WTC11 (cell line): ENCODE results near the gene ANKZF1. TPM values are rescaled to one million over a fixed set of nuclear protein-coding genes. Genes with fewer than 3 reads are reported as not detected.

Source experiments
- ATAC-seq: fragments of 200-7000 bp; cut with Tn5 transposase; 2 replicates; pipeline ENCODE4 v1.10.0; 2021; ENCODE audit warnings: mild to moderate bottlenecking, moderate library complexity
- CTCF ChIA-PET: fragments of 300-600 bp; sonication (Branson Sonifier 250); formaldehyde crosslinking; loops from one replicate; lab custom pipeline; 2021; ENCODE audit warnings: antibody characterized with exemption; lab: Charles Lee
- POLR2A ChIA-PET: fragments of 350-600 bp; sonication (Branson Sonifier 250); formaldehyde crosslinking; loops from one replicate; lab custom pipeline; 2021; ENCODE audit warnings: antibody characterized with exemption; lab: Charles Lee
- DNase-seq: peaks from one replicate; pipeline ENCODE4 v3.0.0; 2021; ENCODE audit warnings: low spot score
- H3K27ac Mint-ChIP-seq: 2 replicates; pipeline ENCODE4 v1.8.0; 2021; ENCODE audit warnings: mixed read lengths
- H3K27me3 Mint-ChIP-seq: 2 replicates; pipeline ENCODE4 v1.8.0; 2021; ENCODE audit warnings: low read depth, mild to moderate bottlenecking, moderate library complexity, mixed read lengths
- H3K36me3 Mint-ChIP-seq: 2 replicates; pipeline ENCODE4 v1.8.0; 2021; ENCODE audit warnings: mixed read lengths
- H3K4me1 Mint-ChIP-seq: 2 replicates; pipeline ENCODE4 v1.8.0; 2022; ENCODE audit warnings: mixed read lengths
- H3K4me3 Mint-ChIP-seq: 2 replicates; pipeline ENCODE4 v1.8.0; 2021; ENCODE audit warnings: mild to moderate bottlenecking, moderate library complexity, mixed read lengths
- H3K9me3 Mint-ChIP-seq: 2 replicates; pipeline ENCODE4 v1.8.0; 2021; ENCODE audit warnings: mixed read lengths
- CREB1 ChIP-seq: sonication (generic); formaldehyde crosslinking; IDR thresholded peaks from 2 replicates; pipeline ENCODE4 v1.8.0; 2023; ENCODE audit warnings: mild to moderate bottlenecking, missing genetic modification reagents
- ELF4 ChIP-seq: sonication (generic); formaldehyde crosslinking; IDR thresholded peaks from 2 replicates; pipeline ENCODE4 v1.8.1; 2022; ENCODE audit warnings: low read depth, mild to moderate bottlenecking, moderate library complexity, missing genetic modification reagents
- EMX1 ChIP-seq: fragments of 250-450 bp; sonication (Bioruptor Pico); IDR thresholded peaks from 2 replicates; pipeline ENCODE4 v1.8.0; 2021; ENCODE audit warnings: mild to moderate bottlenecking
- ESRRA ChIP-seq: sonication (generic); formaldehyde crosslinking; IDR thresholded peaks from 2 replicates; pipeline ENCODE4 v1.8.1; 2022; ENCODE audit warnings: mild to moderate bottlenecking, missing genetic modification reagents, borderline replicate concordance
- FOXP1 ChIP-seq: sonication (generic); formaldehyde crosslinking; IDR thresholded peaks from 2 replicates; pipeline ENCODE4 v1.8.0; 2022; ENCODE audit warnings: missing genetic modification reagents, mild to moderate bottlenecking, moderate library complexity, borderline replicate concordance
- JUN ChIP-seq: sonication (generic); formaldehyde crosslinking; IDR thresholded peaks from 2 replicates; pipeline ENCODE4 v1.8.0; 2023; ENCODE audit warnings: mild to moderate bottlenecking, missing genetic modification reagents
- NFATC4 ChIP-seq: fragments of 250-450 bp; sonication (Bioruptor Pico); IDR thresholded peaks from 2 replicates; pipeline ENCODE4 v1.9.0; 2021; ENCODE audit warnings: mild to moderate bottlenecking
- NFYB ChIP-seq: sonication (generic); formaldehyde crosslinking; conservative IDR thresholded peaks from 2 replicates; pipeline ENCODE4 v1.8.0; 2022; ENCODE audit warnings: low read depth, missing genetic modification reagents
- NR1H2 ChIP-seq: sonication (generic); formaldehyde crosslinking; IDR thresholded peaks from 2 replicates; pipeline ENCODE4 v1.9.0; 2021; ENCODE audit warnings: mild to moderate bottlenecking, moderate library complexity, missing genetic modification reagents
- NR2C2 ChIP-seq: sonication (generic); formaldehyde crosslinking; IDR thresholded peaks from 2 replicates; pipeline ENCODE4 v1.8.0; 2022; ENCODE audit warnings: mild to moderate bottlenecking, missing genetic modification reagents
- PRDM15 ChIP-seq: sonication (generic); formaldehyde crosslinking; IDR thresholded peaks from 2 replicates; pipeline ENCODE4 v1.8.0; 2022; ENCODE audit warnings: missing genetic modification reagents
- SMAD3 ChIP-seq: sonication (generic); formaldehyde crosslinking; IDR thresholded peaks from 2 replicates; pipeline ENCODE4 v1.8.0; 2022; ENCODE audit warnings: missing genetic modification reagents, mild to moderate bottlenecking, borderline replicate concordance
- SMAD4 ChIP-seq: sonication (generic); formaldehyde crosslinking; IDR thresholded peaks from 2 replicates; pipeline ENCODE4 v1.8.0; 2022; ENCODE audit warnings: mild to moderate bottlenecking, missing genetic modification reagents
- SOX15 ChIP-seq: fragments of 250-450 bp; sonication (Bioruptor Pico); IDR thresholded peaks from 2 replicates; pipeline ENCODE4 v1.9.0; 2021; ENCODE audit warnings: mild to moderate bottlenecking
- ZBTB21 ChIP-seq: sonication (generic); formaldehyde crosslinking; IDR thresholded peaks from 2 replicates; pipeline ENCODE4 v1.8.1; 2023; ENCODE audit warnings: mild to moderate bottlenecking, missing genetic modification reagents, borderline replicate concordance
- ZNF281 ChIP-seq: sonication (generic); formaldehyde crosslinking; IDR thresholded peaks from 2 replicates; pipeline ENCODE4 v1.8.0; 2023; ENCODE audit warnings: mild to moderate bottlenecking, missing genetic modification reagents
- ZNF512 ChIP-seq: sonication (generic); formaldehyde crosslinking; IDR thresholded peaks from 2 replicates; pipeline ENCODE4 v1.8.1; 2022; ENCODE audit warnings: missing genetic modification reagents, borderline replicate concordance
- ZNF532 ChIP-seq: fragments of 250-450 bp; sonication (Bioruptor Pico); IDR thresholded peaks from 2 replicates; pipeline ENCODE4 v1.9.0; 2021; ENCODE audit warnings: mild to moderate bottlenecking, borderline replicate concordance
- total RNA-seq: library from RNA; stranded (reverse); gene quantifications from 3 replicates; pipeline ENCODE4 v1.2.3, GENCODE V29; 2021

The ANKZF1 gene
- total RNA-seq, 1 experiment from 2014 or later, result 70.4 TPM

GRCh38 chr2:219221957-219222518, 7.6 kb upstream of the ANKZF1 start:
- Mint-ChIP-seq H3K4me1 (peaks cover 15% of the 10 kb centered on the region), H3K27ac (no peak overlapping the region), H3K4me3 (no peak overlapping the region), H3K9me3 (no peaks in the 10 kb centered on the region), H3K27me3 (no peaks in the 10 kb centered on the region), H3K36me3 (peaks cover 48% of the 10 kb centered on the region)
- DNase-seq (no peak), ATAC-seq (no peak)
- ChIA-PET CTCF (no interaction called here), POLR2A (interaction anchor here (1.3 kb wide), 1 partner anchor 46 kb away, joined by 3 read pairs; the partner anchor contains the start of gene CNPPD1)
- TF ChIP-seq ZBTB21 (CRISPR knock-in tag) (no peak), NR2C2 (CRISPR knock-in tag) (no peak)

- DNase-seq (no peak), ATAC-seq (no peak)
- Mint-ChIP-seq H3K4me1 (peaks cover 15% of the 10 kb centered on the region), H3K27me3 (no peaks in the 10 kb centered on the region), H3K27ac (no peak overlapping the region), H3K9me3 (no peaks in the 10 kb centered on the region), H3K36me3 (peaks cover 48% of the 10 kb centered on the region), H3K4me3 (no peak overlapping the region)
- CTCF ChIA-PET, result no interaction called here
- POLR2A ChIA-PET, result no interaction called here
- no peak for TF ChIP-seq JUN (CRISPR knock-in tag)
- TF ChIP-seq SMAD4, result no peak
- no peak for TF ChIP-seq CREB1 (CRISPR knock-in tag)
- TF ChIP-seq NFYB (CRISPR knock-in tag), result no peak
- no peak for TF ChIP-seq ESRRA (CRISPR knock-in tag)
- no peak for TF ChIP-seq SMAD3 (CRISPR knock-in tag)
- TF ChIP-seq NR1H2 (CRISPR knock-in tag), result no peak
- TF ChIP-seq PRDM15 (CRISPR knock-in tag), result no peak
- TF ChIP-seq ZNF281 (CRISPR knock-in tag), result no peak
- no peak for TF ChIP-seq FOXP1 (CRISPR knock-in tag)
- TF ChIP-seq ZNF532 (CRISPR knock-in tag), result no peak
- no peak for TF ChIP-seq EMX1
- TF ChIP-seq ZNF512 (CRISPR knock-in tag), result no peak
- TF ChIP-seq SOX15 (CRISPR knock-in tag), result no peak
- TF ChIP-seq NFATC4 (CRISPR knock-in tag), result no peak
- TF ChIP-seq ELF4, result no peak
Observed at GRCh38 chr2:219223831-219224610, 5.6 kb upstream of the ANKZF1 start.
